Lung (tissue), 12 donors: ENCODE data around the gene ENTHD1. TPM values are rescaled to one million over a fixed set of nuclear protein-coding genes. Genes with fewer than 3 reads are reported as not detected.

ENCODE experiments used
- ATAC-seq: fragments of 200-7000 bp; cut with Tn5 transposase; one replicate; pipeline ENCODE4 v1.9.1; 2020; ENCODE audit warnings: moderate number of reproducible peaks; ENCODE audit not compliant: insufficient read depth, low FRiP score
- DNase-seq, 3 donors: peaks; one replicate each; pipeline ENCODE4 v3.0.0-alpha.2; 2013 to 2017
- H3K27ac ChIP-seq, 2 donors: one replicate each; pipeline ENCODE4 v1.5.1; 2013; ENCODE audit warnings: mild to moderate bottlenecking in 2 of 2, moderate library complexity in 2 of 2, control low read depth in 1 of 2, inconsistent platforms in 1 of 2, low read depth in 1 of 2, low read length in 1 of 2
- H3K27me3 ChIP-seq, 3 donors: one replicate each; pipeline ENCODE4 v1.5.1; 2013; ENCODE audit warnings: low read length in 2 of 3; ENCODE audit not compliant: control insufficient read depth in 3 of 3, insufficient read depth in 3 of 3
- H3K36me3 ChIP-seq, 4 donors: one replicate each; pipeline ENCODE4 v1.5.1; 2013; ENCODE audit warnings: low read length in 4 of 4, mild to moderate bottlenecking in 1 of 4, moderate library complexity in 1 of 4; ENCODE audit not compliant: control insufficient read depth in 4 of 4, insufficient read depth in 4 of 4
- H3K4me1 ChIP-seq, 5 donors: one replicate each; pipeline ENCODE4 v1.5.1; 2013; ENCODE audit warnings: low read length in 5 of 5, mild to moderate bottlenecking in 2 of 5, moderate library complexity in 1 of 5; ENCODE audit not compliant: control insufficient read depth in 5 of 5, insufficient read depth in 5 of 5
- H3K4me3 ChIP-seq: one replicate; pipeline ENCODE4 v1.5.1; 2013; ENCODE audit warnings: mild to moderate bottlenecking, control low read depth, moderate library complexity
- H3K9ac ChIP-seq, 2 donors: one replicate each; pipeline ENCODE4 v1.5.1; 2013; ENCODE audit warnings: low read length in 2 of 2, control low read depth in 1 of 2; ENCODE audit not compliant: insufficient read depth in 1 of 2
- H3K9me3 ChIP-seq, 4 donors: one replicate each; pipeline ENCODE4 v1.5.1; 2013; ENCODE audit warnings: low read length in 3 of 4, mild to moderate bottlenecking in 1 of 4, moderate library complexity in 1 of 4; ENCODE audit not compliant: control insufficient read depth in 4 of 4, insufficient read depth in 3 of 4
- CTCF ChIP-seq: IDR thresholded peaks from 2 replicates; pipeline ENCODE4 v1.5.1; 2012; ENCODE audit warnings: mild to moderate bottlenecking; ENCODE audit errors: control extremely low read depth, extremely low read depth
- WGBS, 2 donors: extraction: QIAGEN DNeasy Blood & Tissue Kit; methylation state at CpG; one replicate each; pipeline ENCODE4 v1.1.7; 2013; 5-methylcytosine and 5-hydroxymethylcytosine counted together
- polyA plus RNA-seq, 2 donors: library from polyadenylated mRNA; stranded (reverse); fragments of 200-250 nt; gene quantifications; one replicate each; pipeline ENCODE4 v1.2.1, GENCODE V29; 2013
- total RNA-seq, 2 donors: library from RNA; depleted of rRNA in 1 of 2; stranded (reverse); fragments of >200 nt in 1 of 2; gene quantifications; one replicate each; pipeline ENCODE4 v1.2.1, GENCODE V29; 2014 to 2021
- donor health status: control.
- donor health status: control.
- donor health status: Bipolar disorder and iron deficiency.
- donor health status: healthy.
- donor health status: DM: yes; HTN: yes; CAD: no.

ENTHD1 gene
- total and polyA plus RNA-seq, 4 donors: 0.04 to 0.15 TPM; not detected in 2

DNA sequence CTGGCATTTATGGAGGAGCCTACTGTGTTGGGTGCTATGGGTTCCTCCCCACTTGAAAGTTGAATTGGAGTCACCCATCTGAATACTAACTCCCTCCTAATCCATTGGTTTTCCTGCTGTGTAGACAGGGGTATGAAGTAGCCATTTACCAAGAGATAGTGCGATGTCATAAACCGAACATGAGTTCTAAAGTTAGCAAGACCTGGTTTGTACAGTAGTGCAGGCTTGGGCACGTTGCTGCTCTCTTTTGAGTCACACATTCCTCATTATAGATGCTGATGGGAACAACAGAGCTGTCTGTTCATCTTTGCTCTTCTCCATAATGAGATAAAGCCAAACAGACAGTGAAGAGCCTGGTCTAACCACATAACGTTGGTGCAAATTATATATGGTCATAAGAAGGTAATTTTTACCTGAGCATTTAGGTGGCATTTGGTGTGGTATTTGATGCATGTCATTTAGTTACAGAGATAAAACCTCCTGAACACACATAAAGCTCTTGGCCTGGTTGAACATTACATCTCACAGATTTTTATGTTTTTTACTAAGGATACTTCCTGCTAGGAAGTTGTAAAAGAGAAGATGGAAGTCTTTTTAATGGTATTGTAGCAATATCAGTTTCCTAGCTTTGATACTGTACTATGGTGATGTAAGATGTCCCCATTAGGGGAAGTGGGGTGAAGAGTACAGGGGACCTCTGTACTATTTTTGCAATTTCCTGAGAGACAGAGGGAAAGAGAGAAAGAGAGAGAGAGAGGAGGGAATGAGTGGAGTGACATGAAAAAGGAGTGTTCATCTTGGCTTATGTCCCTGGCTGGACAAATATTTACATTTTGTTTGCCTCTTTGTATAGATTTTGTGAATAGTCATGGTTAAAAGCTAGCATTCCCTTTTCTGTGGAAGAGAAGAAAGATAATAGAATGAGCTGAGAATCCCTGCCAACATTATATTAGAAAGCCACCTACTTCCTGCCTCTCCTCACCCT lies 35.3 kb upstream of the ENTHD1 start:
- TF ChIP-seq CTCF: no peak
- Histone ChIP-seq H3K27me3 (peaks cover 0 to 29% (median 4%) of the 10 kb centered on the region in 3 donors), H3K4me3 (no peak overlapping the region), H3K4me1 (peaks cover 0 to 51% (median 5%) of the 10 kb centered on the region in 5 donors), H3K9ac (no peak overlapping the region), H3K27ac (no peak overlapping the region), H3K36me3 (no peaks in the 10 kb centered on the region), H3K9me3 (no peaks in the 10 kb centered on the region)
- no peak for ATAC-seq
- peak in 2 of 3 donors; percentile 67 to 84 for DNase-seq
- 72 to 75% methylated on average over 4 of the region's 4 CpGs for WGBS, 2 donors

DNA sequence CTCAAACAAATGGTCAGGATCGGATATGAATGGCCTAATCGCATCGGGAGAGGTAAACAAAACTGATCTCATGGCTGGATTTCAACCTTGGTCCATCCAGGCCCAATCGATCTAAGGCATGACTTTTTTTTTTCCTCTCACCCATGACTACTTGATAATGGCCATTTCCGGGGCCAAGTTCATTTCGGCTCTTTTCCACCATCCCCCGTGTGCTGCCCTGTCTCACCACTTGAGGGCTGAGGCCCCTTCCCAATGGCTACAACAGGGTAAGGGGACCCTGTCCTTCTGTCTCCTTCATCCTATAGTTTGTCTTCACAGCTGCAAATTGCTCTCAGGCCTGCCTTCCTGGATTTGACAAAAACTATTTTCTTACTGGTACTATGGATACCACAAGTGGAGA lies 34.0 kb upstream of the ENTHD1 start:
- no peaks in the 10 kb centered on the region for H3K36me3 ChIP-seq
- no peaks in the 10 kb centered on the region for H3K9me3 ChIP-seq
- H3K27me3 ChIP-seq: peaks cover 0 to 27% (median 4%) of the 10 kb centered on the region in 3 donors
- ATAC-seq (no peak), DNase-seq (no peak)
- H3K27ac ChIP-seq: no peak overlapping the region
- WGBS, 2 donors: 65 to 71% methylated on average over 7 of the region's 7 CpGs
- no peak overlapping the region for H3K9ac ChIP-seq
- TF ChIP-seq CTCF: no peak
- no peak overlapping the region for H3K4me3 ChIP-seq
- H3K4me1 ChIP-seq: peaks cover 0 to 51% (median 5%) of the 10 kb centered on the region in 5 donors

GRCh38 chr22:39926753-39927152 lies 33.2 kb upstream of the ENTHD1 start:
- no peak for TF ChIP-seq CTCF
- WGBS, 2 donors: 66 to 73% methylated on average over 5 of the region's 5 CpGs
- Histone ChIP-seq H3K36me3 (no peaks in the 10 kb centered on the region), H3K4me1 (peaks cover 0 to 51% (median 5%) of the 10 kb centered on the region in 5 donors), H3K4me3 (no peak overlapping the region), H3K9ac (no peak overlapping the region), H3K27me3 (peaks cover 0 to 35% (median 4%) of the 10 kb centered on the region in 3 donors), H3K27ac (no peak overlapping the region), H3K9me3 (no peaks in the 10 kb centered on the region)
- no peak for DNase-seq
- no peak for ATAC-seq
